Retinal pigment epithelial cell (primary cell): ENCODE results near the gene PKNOX2.

Source experiments
- DNase-seq: peaks from one replicate; pipeline ENCODE4 v3.0.0-alpha.2; 2010; ENCODE audit warnings: low read depth
- H3K4me3 ChIP-seq: 2 replicates; pipeline ENCODE4 v1.5.1; 2011; ENCODE audit warnings: mild to moderate bottlenecking, low read length, control low read depth, moderate library complexity
- CTCF ChIP-seq: conservative IDR thresholded peaks from 2 replicates; pipeline ENCODE4 v1.5.1; 2011; ENCODE audit warnings: low read depth, low read length, control low read depth, inconsistent platforms

The PKNOX2 gene

GRCh38 chr11:125177543-125177942 lies 13.0 kb downstream of the PKNOX2 start:
- TF ChIP-seq CTCF: no peak
- no peak for DNase-seq

GRCh38 chr11:125179346-125179745 lies 14.8 kb downstream of the PKNOX2 start:
- no peak overlapping the region for H3K4me3 ChIP-seq
- no peak for DNase-seq
- TF ChIP-seq CTCF: no peak

More at GRCh38 chr11:125177543-125177942, 13.0 kb downstream of the PKNOX2 start:
- no peak overlapping the region for H3K4me3 ChIP-seq

GRCh38 chr11:125179895-125180294 lies 15.3 kb downstream of the PKNOX2 start:
- DNase-seq: no peak
- TF ChIP-seq CTCF: no peak
- H3K4me3 ChIP-seq: no peak overlapping the region

- H3K4me3 ChIP-seq: no peak overlapping the region
- no peak for TF ChIP-seq CTCF
- DNase-seq: no peak
Measured at GRCh38 chr11:125180413-125181305, 16.1 kb downstream of the PKNOX2 start.

- no peak overlapping the region for H3K4me3 ChIP-seq
- no peak for TF ChIP-seq CTCF
- no peak for DNase-seq
Measured at GRCh38 chr11:125182573-125182972, 18.0 kb downstream of the PKNOX2 start.

GRCh38 chr11:125183641-125184040 lies 19.1 kb downstream of the PKNOX2 start:
- no peak overlapping the region for H3K4me3 ChIP-seq
- DNase-seq: no peak
- no peak for TF ChIP-seq CTCF

GRCh38 chr11:125188021-125188420 lies 23.5 kb downstream of the PKNOX2 start:
- no peak for TF ChIP-seq CTCF
- DNase-seq: no peak
- H3K4me3 ChIP-seq: no peak overlapping the region
